ENCODE measurements around the gene MYOM3.

DNA sequence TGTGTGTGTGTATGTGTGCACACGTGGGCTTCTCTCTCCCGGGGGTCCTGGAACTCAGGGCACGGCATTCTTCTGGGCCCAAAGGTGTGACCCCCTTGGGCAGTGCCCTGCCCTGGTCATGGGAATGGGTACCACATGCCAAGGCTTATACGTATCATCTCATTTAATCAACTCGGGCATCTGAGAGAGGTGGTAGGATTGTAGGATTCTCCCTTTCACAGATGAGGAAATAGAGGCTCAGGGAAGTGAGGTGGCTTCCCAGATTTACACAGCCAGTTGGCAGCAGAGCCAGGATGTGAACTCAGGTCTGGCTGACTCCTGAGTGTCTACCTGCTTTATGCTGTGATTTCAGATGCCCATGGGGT is 15.2 kb downstream of the MYOM3 start:
- no peak for TF ChIP-seq EZH2 (optimal IDR thresholded peaks at IDR 0.05; ENCODE audit: low read depth, low read length)
- TF ChIP-seq, protein P1, sequence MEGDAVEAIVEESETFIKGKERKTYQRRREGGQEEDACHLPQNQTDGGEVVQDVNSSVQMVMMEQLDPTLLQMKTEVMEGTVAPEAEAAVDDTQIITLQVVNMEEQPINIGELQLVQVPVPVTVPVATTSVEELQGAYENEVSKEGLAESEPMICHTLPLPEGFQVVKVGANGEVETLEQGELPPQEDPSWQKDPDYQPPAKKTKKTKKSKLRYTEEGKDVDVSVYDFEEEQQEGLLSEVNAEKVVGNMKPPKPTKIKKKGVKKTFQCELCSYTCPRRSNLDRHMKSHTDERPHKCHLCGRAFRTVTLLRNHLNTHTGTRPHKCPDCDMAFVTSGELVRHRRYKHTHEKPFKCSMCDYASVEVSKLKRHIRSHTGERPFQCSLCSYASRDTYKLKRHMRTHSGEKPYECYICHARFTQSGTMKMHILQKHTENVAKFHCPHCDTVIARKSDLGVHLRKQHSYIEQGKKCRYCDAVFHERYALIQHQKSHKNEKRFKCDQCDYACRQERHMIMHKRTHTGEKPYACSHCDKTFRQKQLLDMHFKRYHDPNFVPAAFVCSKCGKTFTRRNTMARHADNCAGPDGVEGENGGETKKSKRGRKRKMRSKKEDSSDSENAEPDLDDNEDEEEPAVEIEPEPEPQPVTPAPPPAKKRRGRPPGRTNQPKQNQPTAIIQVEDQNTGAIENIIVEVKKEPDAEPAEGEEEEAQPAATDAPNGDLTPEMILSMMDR (IDR thresholded peaks at IDR 0.05; ENCODE audit: low read length): no peak
- TF ChIP-seq EZH2phosphoT487 (IDR thresholded peaks at IDR 0.05; ENCODE audit: low read length): no peak
